ENCODE measurements around the gene MBD6.
"Not testable (repeated sequence)": the region's sequence is repeated elsewhere in the genome, so short reads cannot be mapped to it uniquely, and the experiment has no call there.

MBD6 gene

GRCh38 chr12:57516617-57517153, 5.9 kb upstream of the MBD6 start:
- no peak for DNase-seq

- no peak for DNase-seq
Observed at GRCh38 chr12:57517187-57517586, 5.4 kb upstream of the MBD6 start.

GRCh38 chr12:57517718-57518117, 4.9 kb upstream of the MBD6 start:
- DNase-seq = not testable (repeated sequence)

DNA sequence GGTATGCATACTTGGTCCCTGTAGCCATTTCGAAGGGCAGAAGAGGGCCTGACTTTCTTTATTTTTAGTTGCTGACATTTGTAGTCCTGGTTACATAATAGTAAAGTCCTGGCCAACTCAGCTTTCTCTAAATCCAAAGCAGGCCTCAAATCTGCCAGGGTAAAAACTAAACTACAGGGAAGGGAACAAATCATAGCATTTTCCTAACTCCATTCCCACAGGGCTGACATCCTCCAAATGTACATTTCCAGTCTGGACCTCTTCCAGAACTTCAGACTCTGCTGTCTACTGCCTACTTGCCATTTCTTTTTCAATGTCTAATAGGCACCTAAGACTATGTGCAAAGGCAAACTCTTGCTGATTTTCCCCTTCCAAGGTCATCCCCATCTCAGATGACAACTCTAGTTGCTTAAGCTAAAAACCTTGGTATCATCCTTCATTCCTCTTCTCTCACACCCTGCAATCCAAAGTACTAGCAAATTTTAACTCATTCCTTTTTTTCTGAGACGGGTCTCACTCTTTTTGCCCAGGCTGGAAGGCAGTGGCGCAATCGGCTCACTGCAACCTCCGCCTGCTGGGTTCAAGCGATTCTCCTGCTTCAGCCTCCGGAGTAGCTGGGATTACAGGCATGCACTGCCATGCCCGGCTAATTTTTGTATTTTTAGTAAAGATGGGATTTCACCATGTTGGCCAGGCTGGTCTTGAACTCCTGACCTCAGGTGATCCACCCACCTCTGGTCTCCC, 4.3 kb upstream of the MBD6 start:
- DNase-seq = no peak

- peak; percentile 62 for DNase-seq
Observed at GRCh38 chr12:57518920-57519795, 3.5 kb upstream of the MBD6 start.

GRCh38 chr12:57519796-57520052, 2.9 kb upstream of the MBD6 start:
- DNase-seq = no peak

- DNase-seq = peak; percentile 99
Observed at GRCh38 chr12:57520053-57520818, 2.4 kb upstream of the MBD6 start, which contains the start of gene DDIT3. Gene DDIT3, minus strand, starts transcription at chr12:57520514. Its CDS starts 3,108 bp downstream, at chr12:57517406.

GRCh38 chr12:57521525-57522010, 1.1 kb upstream of the MBD6 start:
- DNase-seq = peak; percentile 77

DNA sequence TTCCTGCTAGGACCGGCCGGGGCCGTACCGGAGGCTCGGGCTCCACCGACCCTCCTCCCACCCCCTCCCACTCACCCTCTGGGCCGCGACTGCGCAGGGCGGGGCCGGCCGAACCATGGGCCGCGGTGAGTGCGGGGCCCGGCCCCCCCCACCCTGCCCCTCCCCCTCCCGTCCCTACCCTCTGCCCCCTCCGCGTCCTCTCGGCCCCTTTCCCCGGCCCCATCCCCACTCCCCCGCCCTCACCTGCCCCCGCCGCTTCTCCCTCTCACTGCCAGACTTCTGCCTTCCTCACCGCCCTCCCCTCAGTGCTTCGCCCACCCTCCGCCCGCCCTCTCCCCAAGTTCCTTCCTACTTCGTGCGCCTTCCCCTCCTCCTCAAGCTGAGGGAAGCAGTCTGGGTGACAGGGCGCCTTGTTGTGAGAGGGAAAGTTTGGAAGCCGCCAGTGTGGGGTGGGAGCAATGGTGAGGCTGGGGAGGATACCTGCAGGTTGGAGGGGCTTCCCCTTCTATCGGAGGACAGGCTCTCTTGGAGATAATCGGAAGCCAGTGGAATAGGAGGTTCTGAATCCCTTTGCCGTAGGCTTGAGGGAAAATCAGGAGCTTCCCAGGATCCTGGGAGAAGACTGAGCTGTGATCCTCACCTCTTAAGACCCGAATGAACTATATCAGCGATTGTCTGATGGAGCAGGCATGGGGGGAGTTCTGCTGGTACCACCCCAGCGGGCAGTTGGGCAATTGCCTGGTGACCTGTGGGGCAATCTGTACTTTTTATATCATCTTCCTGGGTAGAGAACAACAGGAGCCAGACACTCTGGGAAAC, 472 bp downstream of the MBD6 start:
- DNase-seq = peak; percentile 87

- no peak for DNase-seq
Observed at GRCh38 chr12:57523706-57524614, 1.3 kb downstream of the MBD6 start.

- peak; percentile 62 for DNase-seq
Observed at GRCh38 chr12:57524814-57525614, 2.4 kb downstream of the MBD6 start.

DNA sequence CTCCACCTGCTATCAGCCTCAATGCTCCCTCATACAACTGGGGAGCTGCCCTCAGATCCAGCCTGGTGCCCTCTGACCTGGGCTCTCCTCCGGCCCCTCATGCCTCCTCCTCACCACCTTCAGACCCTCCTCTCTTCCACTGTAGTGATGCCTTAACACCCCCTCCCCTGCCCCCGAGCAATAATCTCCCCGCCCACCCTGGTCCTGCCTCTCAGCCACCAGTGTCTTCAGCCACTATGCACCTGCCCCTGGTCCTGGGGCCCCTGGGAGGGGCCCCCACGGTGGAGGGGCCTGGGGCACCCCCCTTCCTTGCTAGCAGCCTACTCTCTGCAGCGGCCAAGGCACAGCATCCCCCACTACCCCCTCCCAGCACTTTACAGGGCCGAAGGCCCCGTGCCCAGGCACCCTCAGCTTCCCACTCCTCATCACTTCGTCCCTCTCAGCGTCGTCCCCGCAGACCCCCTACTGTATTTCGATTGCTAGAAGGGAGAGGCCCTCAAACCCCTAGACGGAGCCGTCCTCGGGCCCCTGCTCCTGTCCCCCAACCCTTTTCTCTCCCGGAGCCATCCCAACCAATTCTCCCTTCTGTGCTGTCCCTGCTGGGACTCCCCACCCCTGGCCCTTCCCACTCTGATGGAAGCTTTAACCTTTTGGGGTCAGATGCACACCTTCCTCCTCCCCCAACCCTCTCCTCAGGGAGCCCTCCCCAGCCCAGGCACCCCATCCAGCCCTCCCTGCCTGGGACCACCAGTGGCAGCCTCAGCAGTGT, 3.2 kb downstream of the MBD6 start:
- DNase-seq = no peak

DNA sequence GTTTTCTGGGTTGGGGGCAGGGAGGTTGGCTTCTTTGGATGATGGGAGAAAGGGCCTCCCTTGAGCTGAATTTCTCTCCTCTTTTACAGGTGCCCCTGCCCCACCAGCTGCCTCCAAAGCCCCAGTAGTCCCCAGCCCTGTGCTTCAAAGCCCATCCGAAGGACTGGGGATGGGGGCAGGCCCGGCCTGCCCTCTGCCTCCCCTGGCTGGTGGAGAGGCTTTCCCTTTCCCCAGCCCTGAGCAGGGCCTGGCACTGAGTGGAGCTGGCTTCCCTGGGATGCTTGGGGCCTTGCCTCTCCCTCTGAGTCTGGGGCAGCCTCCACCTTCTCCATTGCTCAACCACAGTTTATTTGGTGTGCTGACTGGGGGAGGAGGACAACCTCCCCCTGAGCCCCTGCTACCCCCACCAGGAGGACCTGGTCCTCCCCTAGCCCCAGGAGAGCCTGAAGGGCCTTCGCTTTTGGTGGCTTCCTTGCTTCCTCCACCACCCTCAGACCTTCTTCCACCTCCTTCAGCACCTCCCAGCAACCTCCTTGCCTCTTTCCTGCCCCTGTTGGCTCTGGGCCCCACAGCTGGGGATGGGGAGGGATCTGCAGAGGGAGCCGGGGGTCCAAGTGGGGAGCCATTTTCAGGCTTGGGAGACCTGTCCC, 4.0 kb downstream of the MBD6 start:
- no peak for DNase-seq

GRCh38 chr12:57527184-57527583, 4.6 kb downstream of the MBD6 start:
- no peak for DNase-seq

- no peak for DNase-seq
Observed at GRCh38 chr12:57528176-57528575, 5.6 kb downstream of the MBD6 start.

- DNase-seq = no peak
Observed at GRCh38 chr12:57528831-57529555, 6.4 kb downstream of the MBD6 start.

GRCh38 chr12:57529831-57530230, 7.2 kb downstream of the MBD6 start:
- DNase-seq = no peak
